ENCODE measurements around the gene HLA-DMA.

DNA sequence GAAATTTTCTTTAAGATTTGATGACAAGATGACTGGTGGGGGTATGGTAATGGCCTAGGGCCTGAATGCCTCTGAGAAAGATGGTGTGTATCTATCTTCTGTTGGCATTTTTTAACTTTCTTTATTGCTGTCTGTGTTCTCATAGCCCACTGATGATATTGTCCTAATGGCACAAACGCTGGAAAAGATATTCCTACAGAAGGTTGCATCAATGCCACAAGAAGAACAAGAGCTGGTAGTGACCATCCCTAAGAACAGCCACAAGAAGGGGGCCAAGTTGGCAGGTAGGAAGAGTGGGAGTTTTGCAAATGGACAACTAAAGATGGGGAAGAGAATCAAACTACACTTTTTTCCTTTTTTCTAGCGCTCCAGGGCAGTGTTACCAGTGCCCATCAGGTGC lies 23.0 kb upstream of the HLA-DMA start:
- TF ChIP-seq, protein P1, sequence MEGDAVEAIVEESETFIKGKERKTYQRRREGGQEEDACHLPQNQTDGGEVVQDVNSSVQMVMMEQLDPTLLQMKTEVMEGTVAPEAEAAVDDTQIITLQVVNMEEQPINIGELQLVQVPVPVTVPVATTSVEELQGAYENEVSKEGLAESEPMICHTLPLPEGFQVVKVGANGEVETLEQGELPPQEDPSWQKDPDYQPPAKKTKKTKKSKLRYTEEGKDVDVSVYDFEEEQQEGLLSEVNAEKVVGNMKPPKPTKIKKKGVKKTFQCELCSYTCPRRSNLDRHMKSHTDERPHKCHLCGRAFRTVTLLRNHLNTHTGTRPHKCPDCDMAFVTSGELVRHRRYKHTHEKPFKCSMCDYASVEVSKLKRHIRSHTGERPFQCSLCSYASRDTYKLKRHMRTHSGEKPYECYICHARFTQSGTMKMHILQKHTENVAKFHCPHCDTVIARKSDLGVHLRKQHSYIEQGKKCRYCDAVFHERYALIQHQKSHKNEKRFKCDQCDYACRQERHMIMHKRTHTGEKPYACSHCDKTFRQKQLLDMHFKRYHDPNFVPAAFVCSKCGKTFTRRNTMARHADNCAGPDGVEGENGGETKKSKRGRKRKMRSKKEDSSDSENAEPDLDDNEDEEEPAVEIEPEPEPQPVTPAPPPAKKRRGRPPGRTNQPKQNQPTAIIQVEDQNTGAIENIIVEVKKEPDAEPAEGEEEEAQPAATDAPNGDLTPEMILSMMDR (IDR thresholded peaks at IDR 0.05), result no peak
- no peak for TF ChIP-seq POLR2A (IDR thresholded peaks at IDR 0.05)
